MCF 10A (cell line): ENCODE measurements around the gene NSUN4. TPM values are rescaled to one million over a fixed set of nuclear protein-coding genes. Genes with fewer than 3 reads are reported as not detected.

Experiments used
- BruUV-seq: library from RNA; stranded (reverse); fragments of 400-500 nt; replicated peaks from 2 replicates; lab custom pipeline; 2021; lab: Mats Ljungman, UMichigan
- CTCF ChIA-PET: fragments of 300-600 bp; sonication (Branson Sonifier 250); formaldehyde crosslinking; extraction: SDS; loops from one replicate; lab custom pipeline; 2021; ENCODE audit warnings: antibody characterized with exemption, inconsistent platforms; lab: Yijun Ruan, JAX
- POLR2A ChIA-PET: fragments of 300-600, 350-650 bp; sonication (Branson Sonifier 250); formaldehyde crosslinking; extraction: SDS; loops from one replicate; lab custom pipeline; 2020; ENCODE audit warnings: antibody characterized with exemption, inconsistent platforms; lab: Yijun Ruan, JAX
- DNase-seq: peaks from one replicate; pipeline ENCODE4 v3.0.0-alpha.2; 2018; ENCODE audit not compliant: unreplicated experiment
- H3K27ac Mint-ChIP-seq: one replicate; pipeline ENCODE4 v1.8.0; 2022; ENCODE audit warnings: mild to moderate bottlenecking, low read depth, mixed read lengths; ENCODE audit not compliant: unreplicated experiment
- H3K27me3 Mint-ChIP-seq: one replicate; pipeline ENCODE4 v1.8.0; 2022; ENCODE audit warnings: mixed read lengths; ENCODE audit not compliant: insufficient read depth, unreplicated experiment
- H3K36me3 Mint-ChIP-seq: one replicate; pipeline ENCODE4 v1.8.0; 2022; ENCODE audit warnings: mild to moderate bottlenecking, moderate library complexity, mixed read lengths; ENCODE audit not compliant: insufficient read depth, unreplicated experiment
- H3K4me1 Mint-ChIP-seq: one replicate; pipeline ENCODE4 v1.8.0; 2022; ENCODE audit warnings: mixed read lengths; ENCODE audit not compliant: insufficient read depth, unreplicated experiment
- H3K4me3 Mint-ChIP-seq: one replicate; pipeline ENCODE4 v1.8.0; 2022; ENCODE audit warnings: mild to moderate bottlenecking, moderate library complexity, mixed read lengths; ENCODE audit not compliant: unreplicated experiment
- H3K9me3 Mint-ChIP-seq: one replicate; pipeline ENCODE4 v1.8.0; 2022; ENCODE audit warnings: mixed read lengths; ENCODE audit not compliant: unreplicated experiment
- intact Hi-C: fragments of 100-400 bp; cut with micrococcal nuclease; formaldehyde crosslinking; loops from 2 replicates; pipeline ENCODE4 v1.14.1; 2022
- total RNA-seq: library from RNA; stranded (reverse); gene quantifications from 2 replicates; pipeline ENCODE4 v1.2.3, GENCODE V29; 2022
- TF ChIP-seq, protein P1 (sequence below): fragments of 200-600 bp; IDR thresholded peaks from one replicate; pipeline ENCODE4 v1.8.0; 2022; ENCODE audit warnings: antibody characterized with exemption, mild to moderate bottlenecking; ENCODE audit not compliant: unreplicated experiment

Gene NSUN4
- total RNA-seq, 1 experiment from 2014 or later = 28.4 TPM

DNA sequence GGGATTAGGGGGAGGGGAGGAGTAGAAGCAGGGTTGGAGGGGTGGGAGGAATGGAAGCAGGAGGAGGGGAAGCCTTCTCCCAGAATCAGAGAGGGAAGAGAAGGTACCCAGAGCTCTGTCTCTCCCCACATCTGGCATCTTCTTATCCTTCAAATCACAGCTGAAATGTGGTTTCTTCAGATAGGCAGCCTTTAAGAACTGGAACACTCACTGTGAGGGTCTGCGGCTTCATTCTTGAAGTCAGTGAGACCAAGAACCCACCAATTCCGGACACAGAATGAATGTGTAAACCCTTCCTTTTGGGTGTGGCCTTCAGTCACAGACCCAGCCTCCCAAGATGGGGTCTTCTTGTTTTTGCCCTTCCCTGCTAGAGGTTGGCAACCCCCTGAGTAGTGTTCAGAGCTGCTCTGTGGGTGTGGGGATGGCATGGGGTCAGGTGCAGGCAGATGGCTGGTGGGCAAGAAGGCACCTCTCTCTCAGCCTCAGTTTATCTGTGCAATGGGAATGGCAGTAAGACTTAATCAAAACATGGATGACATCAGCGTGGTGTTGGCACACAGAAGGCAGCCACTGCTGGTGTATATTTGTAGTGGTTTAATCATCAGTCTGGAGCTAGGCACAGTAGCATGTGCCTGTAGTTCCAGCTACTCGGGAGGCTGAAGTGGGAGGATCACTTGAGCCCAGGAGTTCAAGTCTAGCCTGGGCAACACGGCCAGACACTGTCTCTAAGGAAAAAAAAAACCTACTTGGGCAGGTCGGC lies 60.7 kb downstream of the NSUN4 start:
- H3K9me3 Mint-ChIP-seq = no peaks in the 10 kb centered on the region
- ChIA-PET POLR2A (interaction anchor here (0.6 to 1.9 kb wide), 9 partner anchors 21 to 316 kb away, joined by 3 to 11 read pairs (median 3); partner anchors contain the start of genes LRRC41 and UQCRH), CTCF (interaction anchor here (0.6 to 1.0 kb wide), 2 partner anchors 99 to 324 kb away, joined by 4 to 5 read pairs; no protein-coding TSS in a partner anchor)
- H3K27ac Mint-ChIP-seq = no peak overlapping the region
- H3K36me3 Mint-ChIP-seq = no peaks in the 10 kb centered on the region
- H3K4me3 Mint-ChIP-seq = no peak overlapping the region
- peaks cover 7% of the 10 kb centered on the region for H3K4me1 Mint-ChIP-seq
- no TSS peak for BruUV-seq
- TF ChIP-seq, protein P1, sequence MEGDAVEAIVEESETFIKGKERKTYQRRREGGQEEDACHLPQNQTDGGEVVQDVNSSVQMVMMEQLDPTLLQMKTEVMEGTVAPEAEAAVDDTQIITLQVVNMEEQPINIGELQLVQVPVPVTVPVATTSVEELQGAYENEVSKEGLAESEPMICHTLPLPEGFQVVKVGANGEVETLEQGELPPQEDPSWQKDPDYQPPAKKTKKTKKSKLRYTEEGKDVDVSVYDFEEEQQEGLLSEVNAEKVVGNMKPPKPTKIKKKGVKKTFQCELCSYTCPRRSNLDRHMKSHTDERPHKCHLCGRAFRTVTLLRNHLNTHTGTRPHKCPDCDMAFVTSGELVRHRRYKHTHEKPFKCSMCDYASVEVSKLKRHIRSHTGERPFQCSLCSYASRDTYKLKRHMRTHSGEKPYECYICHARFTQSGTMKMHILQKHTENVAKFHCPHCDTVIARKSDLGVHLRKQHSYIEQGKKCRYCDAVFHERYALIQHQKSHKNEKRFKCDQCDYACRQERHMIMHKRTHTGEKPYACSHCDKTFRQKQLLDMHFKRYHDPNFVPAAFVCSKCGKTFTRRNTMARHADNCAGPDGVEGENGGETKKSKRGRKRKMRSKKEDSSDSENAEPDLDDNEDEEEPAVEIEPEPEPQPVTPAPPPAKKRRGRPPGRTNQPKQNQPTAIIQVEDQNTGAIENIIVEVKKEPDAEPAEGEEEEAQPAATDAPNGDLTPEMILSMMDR = no peak
- intact Hi-C loops = loop anchor here (10.0 kb wide), 1 partner anchor 323 kb away; no protein-coding TSS in a partner anchor
- peak; percentile 43 for DNase-seq
- no peaks in the 10 kb centered on the region for H3K27me3 Mint-ChIP-seq

DNA sequence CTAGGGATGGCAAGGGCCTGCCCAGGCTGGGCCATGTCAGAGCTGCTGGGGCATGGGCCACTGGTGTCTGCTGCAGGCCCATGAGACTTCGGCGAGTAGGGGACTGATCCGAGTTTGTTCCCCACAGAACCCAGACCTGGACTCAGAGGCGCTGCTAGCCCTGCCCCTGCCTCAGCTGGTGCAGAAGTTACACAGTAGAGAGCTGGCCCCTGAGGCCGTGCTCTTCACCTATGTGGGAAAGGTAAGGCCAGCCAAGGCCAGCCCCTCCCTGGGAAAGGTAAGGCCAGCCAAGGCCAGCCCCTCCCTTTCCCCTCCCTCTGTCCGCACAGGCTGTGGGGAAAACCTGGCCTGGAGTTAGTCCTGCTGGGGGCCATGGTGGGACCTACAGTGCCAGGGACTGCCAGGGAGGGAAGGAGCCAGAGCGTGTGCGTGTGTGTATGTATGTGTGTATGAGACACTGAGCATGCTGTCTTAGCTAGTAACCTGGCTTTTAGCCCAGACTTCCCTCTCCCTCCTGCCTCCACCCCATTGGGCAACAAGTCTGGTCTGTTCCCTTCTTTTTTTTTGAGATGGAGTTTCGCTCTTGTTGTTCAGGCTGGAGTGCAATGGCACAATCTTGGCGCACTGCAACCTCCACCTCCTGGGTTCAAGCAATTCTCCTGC lies 61.5 kb downstream of the NSUN4 start:
- H3K4me3 Mint-ChIP-seq = peak overlapping the region; percentile 23
- CTCF ChIA-PET = interaction anchor here (0.6 to 1.2 kb wide), 10 partner anchors 28 to 1272 kb away, joined by 3 to 5 read pairs (median 4); no protein-coding TSS in a partner anchor
- no peaks in the 10 kb centered on the region for H3K36me3 Mint-ChIP-seq
- peak; percentile 97 for DNase-seq
- intact Hi-C loops = loop anchor here (1.0 to 10.0 kb wide), 2 partner anchors 8 to 323 kb away; partner anchors contain the start of gene FAAH
- no peaks in the 10 kb centered on the region for H3K9me3 Mint-ChIP-seq
- no peak overlapping the region for H3K27ac Mint-ChIP-seq
- no TSS peak for BruUV-seq
- TF ChIP-seq, protein P1 = no peak
- peaks cover 7% of the 10 kb centered on the region for H3K4me1 Mint-ChIP-seq
- no peaks in the 10 kb centered on the region for H3K27me3 Mint-ChIP-seq
- POLR2A ChIA-PET = interaction anchor here (0.6 to 1.9 kb wide), 14 partner anchors 8 to 315 kb away, joined by 3 to 11 read pairs (median 4); partner anchors contain the start of genes FAAH, LRRC41 and UQCRH

DNA sequence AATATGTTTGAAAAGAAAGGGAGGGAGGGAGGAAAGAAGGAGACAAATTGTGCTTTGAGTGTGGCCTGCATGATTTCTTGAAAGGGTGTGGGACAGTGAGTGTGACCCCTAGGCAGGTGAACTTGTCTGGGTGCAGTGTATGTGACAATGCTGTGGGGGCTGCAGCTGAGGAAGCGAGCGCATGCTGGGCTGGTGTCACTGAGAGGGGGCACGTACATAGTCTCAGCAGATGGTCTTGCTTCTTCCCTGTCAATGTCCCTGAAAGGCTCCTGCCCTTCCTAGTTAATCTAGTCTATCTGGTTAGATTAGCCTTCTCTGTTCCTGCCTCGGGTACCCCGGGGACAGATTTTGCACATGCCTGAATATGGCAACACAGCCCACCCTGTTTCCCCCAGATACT lies 63.3 kb downstream of the NSUN4 start:
- BruUV-seq = no TSS peak
- Mint-ChIP-seq H3K36me3 (peaks cover 11% of the 10 kb centered on the region), H3K4me3 (no peak overlapping the region), H3K4me1 (peaks cover 7% of the 10 kb centered on the region), H3K27ac (no peak overlapping the region), H3K9me3 (no peaks in the 10 kb centered on the region), H3K27me3 (no peaks in the 10 kb centered on the region)
- no peak for DNase-seq
- TF ChIP-seq, protein P1 = no peak
- ChIA-PET POLR2A (no interaction called here), CTCF (interaction anchor here (0.6 kb wide), 1 partner anchor 452 kb away, joined by 3 read pairs; no protein-coding TSS in a partner anchor)
- intact Hi-C loops = loop anchor here (10.0 kb wide), 1 partner anchor 321 kb away; no protein-coding TSS in a partner anchor
